Measurements from ENCODE around the gene PRLR.
"Not testable (repeated sequence)": the region's sequence is repeated elsewhere in the genome, so short reads cannot be mapped to it uniquely, and the experiment has no call there.

The PRLR gene

DNA sequence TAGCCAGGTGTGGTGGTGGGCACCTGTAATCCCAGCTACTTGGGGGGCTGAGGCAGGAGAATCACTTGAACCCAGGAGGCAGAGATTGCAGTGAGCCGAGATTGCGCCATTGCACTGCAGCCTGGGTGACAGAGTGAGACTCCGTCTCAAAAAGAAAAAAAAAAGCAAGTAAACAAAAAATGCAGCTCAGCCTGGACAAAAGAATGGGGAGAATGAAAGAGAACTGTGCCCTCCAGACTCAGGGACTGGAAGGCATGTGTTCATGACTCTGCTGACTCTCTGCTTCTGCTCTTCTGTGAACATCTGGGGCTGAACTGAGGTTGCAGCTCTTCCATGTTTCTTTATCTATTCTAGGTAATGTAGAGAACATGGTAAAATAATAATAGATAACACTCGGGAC is 194.4 kb downstream of the PRLR start:
- H3K9ac ChIP-seq (ENCODE audit: low read depth, low read length); H3K4me1 ChIP-seq (ENCODE audit: control insufficient read depth, insufficient read depth, low read length); H3K4me3 ChIP-seq (ENCODE audit: low read depth, low read length); H3K9me3 ChIP-seq (ENCODE audit: control insufficient read depth, insufficient read depth, low read length); H3K27me3 ChIP-seq (ENCODE audit: control insufficient read depth, insufficient read depth, low read length); H3K36me3 ChIP-seq (ENCODE audit: control insufficient read depth, insufficient read depth, low read length): not testable (repeated sequence)

DNA sequence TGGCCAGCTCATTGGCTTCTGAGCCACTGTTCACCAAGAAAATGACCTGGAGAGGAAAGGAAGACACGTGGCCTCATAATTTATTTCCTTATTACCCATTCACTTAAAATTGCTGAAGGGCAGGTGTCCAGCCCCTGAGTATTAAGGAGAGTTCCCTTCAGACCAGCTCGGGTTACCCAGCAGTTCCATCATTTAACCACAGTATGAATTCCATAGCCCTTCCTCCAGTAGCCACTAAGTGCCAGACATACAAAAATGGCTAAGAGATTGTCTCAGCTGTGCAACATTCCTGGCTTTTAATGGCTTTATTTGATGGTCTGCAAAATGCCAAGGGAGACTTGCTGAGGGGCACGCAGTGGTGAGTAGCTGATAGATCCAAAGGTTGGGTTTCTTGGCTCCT is 195.0 kb downstream of the PRLR start:
- Histone ChIP-seq H3K4me1 (ENCODE audit: control insufficient read depth, insufficient read depth, low read length) (no peaks in the 10 kb centered on the region), H3K36me3 (ENCODE audit: control insufficient read depth, insufficient read depth, low read length) (no peaks in the 10 kb centered on the region), H3K9me3 (ENCODE audit: control insufficient read depth, insufficient read depth, low read length) (no peaks in the 10 kb centered on the region), H3K4me3 (ENCODE audit: low read depth, low read length) (no peak overlapping the region), H3K27me3 (ENCODE audit: control insufficient read depth, insufficient read depth, low read length) (no peaks in the 10 kb centered on the region), H3K9ac (ENCODE audit: low read depth, low read length) (no peak overlapping the region)

DNA sequence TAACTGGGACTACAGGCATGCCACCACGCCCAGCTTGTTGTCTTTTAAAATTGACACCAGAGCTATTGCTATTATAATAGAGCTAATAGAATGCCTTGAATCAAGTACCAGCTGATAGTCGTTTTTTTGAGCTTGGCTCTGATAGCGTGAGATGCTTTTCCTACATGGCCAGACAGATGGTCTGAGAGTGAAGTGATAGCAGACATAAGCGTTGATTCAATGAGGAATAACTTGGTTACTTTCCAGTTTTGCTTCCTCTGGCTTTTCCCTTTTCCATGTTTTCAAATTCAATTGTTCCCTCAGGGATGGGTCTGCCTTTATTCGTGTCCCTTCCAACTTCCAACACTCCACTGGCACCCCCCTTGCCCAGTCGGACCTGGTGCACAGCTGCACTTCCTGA is 197.9 kb downstream of the PRLR start:
- Histone ChIP-seq H3K4me3 (ENCODE audit: low read depth, low read length) (no peak overlapping the region), H3K27me3 (ENCODE audit: control insufficient read depth, insufficient read depth, low read length) (no peaks in the 10 kb centered on the region), H3K9me3 (ENCODE audit: control insufficient read depth, insufficient read depth, low read length) (no peaks in the 10 kb centered on the region), H3K4me1 (ENCODE audit: control insufficient read depth, insufficient read depth, low read length) (no peaks in the 10 kb centered on the region), H3K9ac (ENCODE audit: low read depth, low read length) (no peak overlapping the region), H3K36me3 (ENCODE audit: control insufficient read depth, insufficient read depth, low read length) (no peaks in the 10 kb centered on the region)

DNA sequence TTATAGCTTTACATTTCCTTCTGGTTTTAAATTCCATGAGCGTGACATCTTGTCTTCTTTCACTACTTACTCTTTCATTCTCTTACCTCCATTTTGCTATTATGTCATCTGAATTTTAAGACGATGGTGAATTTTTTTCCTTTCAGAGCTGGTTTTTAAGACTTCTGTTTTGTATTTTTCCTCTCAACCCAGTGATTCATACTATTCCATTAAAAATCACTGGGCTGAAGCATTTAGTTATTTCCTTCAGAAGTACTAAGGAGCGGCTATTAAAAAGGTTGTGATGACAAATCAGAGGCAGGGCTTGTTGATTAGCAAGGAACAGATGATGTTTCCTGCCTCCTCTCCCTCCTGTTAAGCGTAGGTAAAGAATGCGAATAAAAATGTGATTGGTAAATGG is 199.0 kb downstream of the PRLR start:
- Histone ChIP-seq H3K4me1 (ENCODE audit: control insufficient read depth, insufficient read depth, low read length) (no peaks in the 10 kb centered on the region), H3K36me3 (ENCODE audit: control insufficient read depth, insufficient read depth, low read length) (no peaks in the 10 kb centered on the region), H3K27me3 (ENCODE audit: control insufficient read depth, insufficient read depth, low read length) (no peaks in the 10 kb centered on the region), H3K9me3 (ENCODE audit: control insufficient read depth, insufficient read depth, low read length) (no peaks in the 10 kb centered on the region), H3K9ac (ENCODE audit: low read depth, low read length) (no peak overlapping the region), H3K4me3 (ENCODE audit: low read depth, low read length) (no peak overlapping the region)

DNA sequence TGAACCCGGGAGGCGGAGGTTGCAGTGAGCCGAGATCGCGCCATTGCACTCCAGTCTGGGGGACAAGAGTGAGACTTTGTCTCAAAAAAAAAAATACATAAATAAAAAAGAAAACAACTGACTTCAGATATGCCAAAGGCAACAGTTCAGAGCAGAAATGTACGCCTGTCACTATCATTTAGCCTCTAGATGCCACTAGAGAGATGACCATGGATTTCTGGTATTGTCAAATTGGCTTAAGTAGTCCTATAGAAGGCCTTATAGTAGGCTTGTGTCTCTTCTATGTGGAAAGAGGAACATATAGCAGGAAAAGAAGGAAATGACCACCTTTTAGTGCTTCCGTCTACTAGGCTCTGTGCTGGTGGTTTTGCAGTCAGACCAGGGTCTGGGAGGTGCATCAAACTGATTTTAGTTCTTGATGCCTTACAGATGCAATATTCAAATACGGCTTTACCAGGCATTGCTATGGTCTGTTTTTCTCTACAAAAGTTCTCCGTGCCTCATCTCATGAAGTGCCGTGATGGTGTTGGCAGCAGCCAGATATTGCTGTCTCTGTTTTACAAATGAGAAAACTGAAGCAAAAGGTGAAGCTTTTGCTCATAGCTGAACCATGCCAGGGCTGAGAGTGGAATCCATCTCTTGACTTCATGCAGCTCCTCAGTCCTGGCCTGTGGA is 199.7 kb downstream of the PRLR start:
- Histone ChIP-seq H3K27me3 (ENCODE audit: control insufficient read depth, insufficient read depth, low read length) (no peaks in the 10 kb centered on the region), H3K9ac (ENCODE audit: low read depth, low read length) (no peak overlapping the region), H3K9me3 (ENCODE audit: control insufficient read depth, insufficient read depth, low read length) (no peaks in the 10 kb centered on the region), H3K4me3 (ENCODE audit: low read depth, low read length) (no peak overlapping the region), H3K4me1 (ENCODE audit: control insufficient read depth, insufficient read depth, low read length) (no peaks in the 10 kb centered on the region), H3K36me3 (ENCODE audit: control insufficient read depth, insufficient read depth, low read length) (no peaks in the 10 kb centered on the region)

DNA sequence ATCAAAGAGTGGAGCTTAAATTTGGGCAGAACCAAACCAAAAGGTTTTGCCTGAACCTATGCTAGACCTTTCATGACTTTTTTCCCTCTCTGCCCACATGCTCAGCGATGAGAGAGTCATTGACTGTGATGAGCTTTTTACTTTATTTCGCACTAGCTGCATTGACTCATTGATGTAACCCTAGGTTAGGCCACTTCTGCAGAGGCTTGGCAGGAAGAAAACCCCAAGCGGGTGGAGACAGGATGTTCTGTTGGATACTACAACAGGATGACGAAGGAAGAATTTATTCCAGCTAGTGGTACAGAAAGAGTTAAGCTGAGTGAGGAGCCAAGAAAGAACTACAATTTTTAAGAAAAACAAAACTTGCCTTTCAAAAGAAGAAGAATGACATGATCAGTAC is 201.0 kb downstream of the PRLR start:
- Histone ChIP-seq H3K27me3 (ENCODE audit: control insufficient read depth, insufficient read depth, low read length) (no peaks in the 10 kb centered on the region), H3K4me1 (ENCODE audit: control insufficient read depth, insufficient read depth, low read length) (no peaks in the 10 kb centered on the region), H3K36me3 (ENCODE audit: control insufficient read depth, insufficient read depth, low read length) (no peaks in the 10 kb centered on the region), H3K9me3 (ENCODE audit: control insufficient read depth, insufficient read depth, low read length) (no peaks in the 10 kb centered on the region), H3K9ac (ENCODE audit: low read depth, low read length) (no peak overlapping the region), H3K4me3 (ENCODE audit: low read depth, low read length) (no peak overlapping the region)

DNA sequence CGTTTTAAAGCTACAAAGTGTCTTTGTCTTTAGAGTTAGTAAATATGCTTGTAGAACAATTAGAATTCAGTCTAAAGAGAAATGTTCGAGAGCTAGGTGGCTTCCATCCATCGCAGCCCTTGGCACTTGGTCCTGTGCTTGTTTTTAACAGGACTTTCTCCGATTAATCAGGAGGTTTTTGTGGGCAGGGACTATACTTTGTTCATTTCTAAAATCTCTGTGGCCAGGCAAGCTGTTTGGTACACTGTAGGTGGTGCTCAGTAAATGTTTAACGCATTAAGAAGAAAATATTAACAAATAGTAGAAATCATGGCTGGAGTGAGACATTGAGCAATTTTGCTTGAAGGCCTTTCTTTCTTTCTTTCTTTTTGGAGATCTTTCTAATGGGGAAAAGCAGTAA is 203.3 kb downstream of the PRLR start:
- Histone ChIP-seq H3K36me3 (ENCODE audit: control insufficient read depth, insufficient read depth, low read length) (no peaks in the 10 kb centered on the region), H3K9ac (ENCODE audit: low read depth, low read length) (no peak overlapping the region), H3K27me3 (ENCODE audit: control insufficient read depth, insufficient read depth, low read length) (no peaks in the 10 kb centered on the region), H3K4me1 (ENCODE audit: control insufficient read depth, insufficient read depth, low read length) (no peaks in the 10 kb centered on the region), H3K4me3 (ENCODE audit: low read depth, low read length) (no peak overlapping the region), H3K9me3 (ENCODE audit: control insufficient read depth, insufficient read depth, low read length) (no peaks in the 10 kb centered on the region)

DNA sequence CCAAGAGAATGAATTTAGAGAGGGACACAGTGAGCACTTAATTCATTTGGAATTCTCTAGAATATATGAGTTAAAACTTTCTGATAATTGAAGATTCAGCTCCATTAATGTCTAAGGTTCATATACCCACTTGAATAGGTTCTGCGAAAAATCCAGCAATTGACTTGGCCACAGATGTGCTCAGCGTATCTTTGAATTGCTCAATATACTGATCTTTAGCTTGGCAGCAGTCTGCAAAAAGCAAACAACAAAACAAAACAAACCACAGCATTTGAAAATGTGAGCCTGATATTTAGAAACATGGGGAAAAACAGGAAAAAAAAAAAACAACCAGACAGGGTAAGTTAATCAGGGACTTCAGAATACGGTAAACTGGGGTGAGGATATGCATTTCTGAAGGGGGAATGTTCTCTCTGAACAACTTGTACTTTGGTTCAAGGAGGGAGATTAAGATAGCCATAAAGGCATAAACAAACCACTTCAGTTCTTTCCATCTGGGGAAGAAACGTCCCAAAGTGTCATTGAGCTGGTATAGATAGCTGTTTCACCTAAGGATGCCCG is 203.9 kb downstream of the PRLR start:
- Histone ChIP-seq H3K9ac (ENCODE audit: low read depth, low read length) (no peak overlapping the region), H3K4me3 (ENCODE audit: low read depth, low read length) (no peak overlapping the region), H3K9me3 (ENCODE audit: control insufficient read depth, insufficient read depth, low read length) (no peaks in the 10 kb centered on the region), H3K36me3 (ENCODE audit: control insufficient read depth, insufficient read depth, low read length) (no peaks in the 10 kb centered on the region), H3K4me1 (ENCODE audit: control insufficient read depth, insufficient read depth, low read length) (no peaks in the 10 kb centered on the region), H3K27me3 (ENCODE audit: control insufficient read depth, insufficient read depth, low read length) (no peaks in the 10 kb centered on the region)

DNA sequence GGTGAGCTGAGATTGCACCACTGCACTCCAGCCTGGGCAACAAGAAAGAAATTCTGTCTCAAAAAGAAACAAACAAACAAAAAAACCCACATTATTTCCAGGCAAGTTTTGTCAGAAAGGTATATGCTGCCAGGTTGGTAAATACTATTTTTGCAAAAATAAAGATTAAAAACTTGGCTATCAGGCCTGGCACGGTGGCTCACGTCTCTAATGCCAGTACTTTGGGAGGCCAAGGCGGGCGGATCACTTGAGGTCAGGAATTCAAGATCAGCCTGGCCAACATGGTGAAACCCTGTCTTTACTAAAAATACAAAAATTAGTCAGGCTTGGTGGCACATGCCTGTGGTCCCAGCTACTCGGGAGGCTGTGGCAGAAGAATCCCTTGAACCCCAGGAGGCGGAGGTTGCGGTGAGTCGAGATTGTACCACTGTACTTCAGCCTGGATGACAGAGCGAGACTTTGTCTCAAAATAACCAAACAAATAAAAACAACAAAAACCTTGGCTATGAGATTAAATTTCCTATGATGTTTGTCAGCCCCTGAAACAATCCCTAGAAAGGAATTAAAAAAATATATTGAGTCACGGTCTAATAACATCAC is 205.3 kb downstream of the PRLR start:
- no peaks in the 10 kb centered on the region for H3K27me3 ChIP-seq (ENCODE audit: control insufficient read depth, insufficient read depth, low read length)

DNA sequence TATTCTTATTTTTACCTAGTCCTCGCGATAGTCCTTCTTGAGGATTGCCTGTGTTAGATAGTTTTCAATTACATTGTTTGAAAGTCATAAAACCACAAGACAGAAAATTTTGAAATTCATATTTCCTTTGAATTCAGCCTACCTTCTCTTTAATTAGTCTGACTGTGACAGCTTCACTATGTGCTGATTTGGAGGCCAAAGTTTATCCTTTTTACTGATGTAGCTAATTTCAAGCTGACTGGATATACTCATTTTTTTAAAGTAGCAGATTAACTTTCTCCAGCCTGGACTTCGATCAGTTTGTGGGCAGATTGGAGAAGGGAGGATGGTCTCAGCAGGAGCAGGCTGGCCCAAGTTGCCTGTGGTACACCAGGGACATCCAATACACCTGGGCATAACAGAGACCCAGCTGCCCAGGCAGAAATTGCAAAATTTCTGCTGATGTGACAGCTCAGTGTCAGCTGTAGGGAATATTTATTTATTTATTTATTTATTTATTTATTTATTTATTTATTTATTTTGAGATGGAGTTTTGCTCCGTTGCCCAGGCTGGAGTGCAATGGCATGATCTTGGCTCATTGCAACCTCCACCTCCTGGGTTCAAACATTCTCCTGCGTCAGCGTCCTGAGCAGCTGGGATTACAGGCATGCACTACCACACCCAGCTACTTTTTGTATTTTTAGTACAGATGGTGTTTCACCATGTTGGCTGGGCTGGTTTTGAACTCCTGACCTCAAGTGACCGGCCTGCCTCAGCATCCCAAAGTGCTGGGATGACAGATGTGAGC is 206.7 kb downstream of the PRLR start:
- no peaks in the 10 kb centered on the region for H3K36me3 ChIP-seq (ENCODE audit: control insufficient read depth, insufficient read depth, low read length)
- no peaks in the 10 kb centered on the region for H3K27me3 ChIP-seq (ENCODE audit: control insufficient read depth, insufficient read depth, low read length)
- H3K4me1 ChIP-seq (ENCODE audit: control insufficient read depth, insufficient read depth, low read length), result no peaks in the 10 kb centered on the region
- H3K9ac ChIP-seq (ENCODE audit: low read depth, low read length), result no peak overlapping the region
- no peak overlapping the region for H3K4me3 ChIP-seq (ENCODE audit: low read depth, low read length)
- no peaks in the 10 kb centered on the region for H3K9me3 ChIP-seq (ENCODE audit: control insufficient read depth, insufficient read depth, low read length)

More for the DNA sequence above, 205.3 kb downstream of the PRLR start:
- Histone ChIP-seq H3K4me3 (ENCODE audit: low read depth, low read length) (no peak overlapping the region), H3K4me1 (ENCODE audit: control insufficient read depth, insufficient read depth, low read length) (no peaks in the 10 kb centered on the region), H3K9me3 (ENCODE audit: control insufficient read depth, insufficient read depth, low read length) (no peaks in the 10 kb centered on the region), H3K36me3 (ENCODE audit: control insufficient read depth, insufficient read depth, low read length) (no peaks in the 10 kb centered on the region), H3K9ac (ENCODE audit: low read depth, low read length) (no peak overlapping the region)

DNA sequence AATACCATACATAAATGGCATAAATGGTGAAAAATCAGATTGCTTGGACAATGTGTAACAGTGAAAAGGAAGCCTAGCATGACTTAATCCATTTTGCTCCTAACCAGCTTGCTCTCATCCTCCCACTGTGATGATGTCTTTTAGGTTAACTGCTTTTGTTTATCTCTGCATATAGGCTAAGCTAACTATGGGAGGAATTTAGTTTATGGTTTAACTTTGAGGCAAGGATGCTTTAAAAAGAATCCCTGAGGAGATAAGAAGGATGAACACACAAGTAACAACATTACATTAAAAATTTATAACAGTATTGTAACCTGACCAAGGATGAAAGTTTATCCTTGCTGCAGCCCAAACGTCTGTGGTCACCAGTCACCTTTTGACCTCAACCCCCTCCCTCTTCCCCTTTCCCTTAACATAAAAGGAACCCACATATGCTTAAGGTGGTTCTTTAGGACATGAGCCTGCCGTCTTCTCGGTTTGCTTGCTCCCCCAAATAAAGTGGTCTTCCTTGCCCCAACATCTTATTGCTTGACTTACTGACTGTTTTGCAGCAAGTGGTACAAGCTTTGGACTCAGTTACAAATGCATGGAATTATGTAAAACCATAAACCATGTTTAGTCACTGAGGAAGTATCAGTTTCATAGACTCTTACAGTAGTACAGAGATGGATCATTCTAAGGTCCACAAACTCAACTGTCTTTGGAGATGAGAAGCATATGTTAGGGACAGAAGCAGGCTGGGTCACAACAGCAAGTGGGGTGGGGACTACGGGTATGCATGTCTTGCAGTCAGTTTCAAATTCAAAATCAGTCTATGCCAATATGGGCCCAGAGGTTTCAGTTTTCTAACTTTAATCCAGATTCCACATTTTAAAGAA is 213.9 kb downstream of the PRLR start:
- Histone ChIP-seq H3K9me3 (ENCODE audit: control insufficient read depth, insufficient read depth, low read length) (no peaks in the 10 kb centered on the region), H3K4me3 (ENCODE audit: low read depth, low read length) (no peak overlapping the region), H3K4me1 (ENCODE audit: control insufficient read depth, insufficient read depth, low read length) (no peaks in the 10 kb centered on the region), H3K36me3 (ENCODE audit: control insufficient read depth, insufficient read depth, low read length) (no peaks in the 10 kb centered on the region), H3K9ac (ENCODE audit: low read depth, low read length) (no peak overlapping the region), H3K27me3 (ENCODE audit: control insufficient read depth, insufficient read depth, low read length) (no peaks in the 10 kb centered on the region)

Data from iPS-15b (cell line).